Fibroblast of lung (primary cell): ENCODE data around the gene GAD1. TPM values are rescaled to one million over a fixed set of nuclear protein-coding genes. Genes with fewer than 3 reads are reported as not detected.

Experiments
- DNase-seq, 2 donors: peaks; one replicate each; pipeline versions ENCODE4 v3.0.0 to v3.0.0-alpha.2; 2010; ENCODE audit warnings: low read depth in 2 of 2
- H2AFZ ChIP-seq: 2 replicates; pipeline ENCODE4 v1.5.1; 2012; ENCODE audit warnings: low read length, control low read depth, inconsistent platforms
- H3K27ac ChIP-seq: 2 replicates; pipeline ENCODE4 v1.5.1; 2011; ENCODE audit warnings: low read length, control low read depth; ENCODE audit not compliant: insufficient read depth
- H3K27me3 ChIP-seq: 2 replicates; pipeline ENCODE4 v1.5.1; 2011; ENCODE audit warnings: mild to moderate bottlenecking, low read length; ENCODE audit not compliant: control insufficient read depth, insufficient read depth
- H3K36me3 ChIP-seq: 2 replicates; pipeline ENCODE4 v1.5.1; 2011; ENCODE audit warnings: low read length; ENCODE audit not compliant: control insufficient read depth, insufficient read depth
- H3K4me1 ChIP-seq: 2 replicates; pipeline ENCODE4 v1.5.1; 2011; ENCODE audit warnings: low read length; ENCODE audit not compliant: control insufficient read depth, insufficient read depth; ENCODE audit errors: extremely low read depth
- H3K4me2 ChIP-seq: 2 replicates; pipeline ENCODE4 v1.5.1; 2011; ENCODE audit warnings: low read length, control low read depth; ENCODE audit not compliant: insufficient read depth; ENCODE audit errors: extremely low read depth
- H3K4me3 ChIP-seq, 4 experiments: fragments of 200-600 bp in 1 of 4; sonication (generic) in 1 of 4; replicated peaks in 1 of 4; 2 replicates each; pipeline ENCODE4 v1.5.1; 2011 to 2016; ENCODE audit warnings: low read length in 4 of 4, low read depth in 3 of 4, mild to moderate bottlenecking in 3 of 4, control low read depth in 2 of 4, inconsistent platforms in 1 of 4, mixed read lengths in 1 of 4; ENCODE audit not compliant: insufficient read depth in 1 of 4; ENCODE audit errors: control extremely low read depth in 1 of 4
- H3K79me2 ChIP-seq: 2 replicates; pipeline ENCODE4 v1.5.1; 2012; ENCODE audit warnings: mild to moderate bottlenecking, low read length, inconsistent platforms; ENCODE audit not compliant: control insufficient read depth, insufficient read depth
- H3K9ac ChIP-seq: 2 replicates; pipeline ENCODE4 v1.5.1; 2011; ENCODE audit warnings: mild to moderate bottlenecking, low read length, control low read depth; ENCODE audit not compliant: insufficient read depth
- H3K9me3 ChIP-seq: 2 replicates; pipeline ENCODE4 v1.5.1; 2012; ENCODE audit warnings: low read depth, low read length; ENCODE audit not compliant: control insufficient read depth, insufficient read depth
- H4K20me1 ChIP-seq: 2 replicates; pipeline ENCODE4 v1.5.1; 2011; ENCODE audit warnings: low read length; ENCODE audit not compliant: control insufficient read depth, insufficient read depth; ENCODE audit errors: extremely low read depth
- EZH2 ChIP-seq: IDR thresholded peaks from 2 replicates; pipeline ENCODE4 v1.5.1; 2012; ENCODE audit warnings: low read length, control low read depth, mild to moderate bottlenecking; ENCODE audit errors: missing control alignments
- polyA plus RNA-seq, 2 donors: library from polyadenylated mRNA; depleted of rRNA in 1 of 2; stranded (reverse) in 1 of 2; unstranded in 1 of 2; fragments of >200 nt; gene quantifications; 2 replicates each; pipeline ENCODE4 v1.2.1, GENCODE V29; 2011 to 2012; ENCODE audit warnings: missing spikeins in 1 of 2
- total RNA-seq: library from RNA; depleted of rRNA; stranded (reverse); fragments of >200 nt; gene quantifications from 2 replicates; pipeline ENCODE4 v1.2.1, GENCODE V29; 2014
- TF ChIP-seq, protein P1 (sequence below), 2 donors: IDR thresholded peaks in 1 of 2; conservative IDR thresholded peaks in 1 of 2; 1 replicate in 1 of 2; 2 replicates in 1 of 2; pipeline ENCODE4 v1.5.1; 2011 to 2012; ENCODE audit warnings: low read length in 2 of 2, control low read depth in 1 of 2, inconsistent platforms in 1 of 2, low read depth in 1 of 2, mild to moderate bottlenecking in 1 of 2

The GAD1 gene
- total and polyA plus RNA-seq, 2 donors (not counting 1 experiment from before 2014, with no cell fraction given) = 0.12 to 0.33 TPM

DNA sequence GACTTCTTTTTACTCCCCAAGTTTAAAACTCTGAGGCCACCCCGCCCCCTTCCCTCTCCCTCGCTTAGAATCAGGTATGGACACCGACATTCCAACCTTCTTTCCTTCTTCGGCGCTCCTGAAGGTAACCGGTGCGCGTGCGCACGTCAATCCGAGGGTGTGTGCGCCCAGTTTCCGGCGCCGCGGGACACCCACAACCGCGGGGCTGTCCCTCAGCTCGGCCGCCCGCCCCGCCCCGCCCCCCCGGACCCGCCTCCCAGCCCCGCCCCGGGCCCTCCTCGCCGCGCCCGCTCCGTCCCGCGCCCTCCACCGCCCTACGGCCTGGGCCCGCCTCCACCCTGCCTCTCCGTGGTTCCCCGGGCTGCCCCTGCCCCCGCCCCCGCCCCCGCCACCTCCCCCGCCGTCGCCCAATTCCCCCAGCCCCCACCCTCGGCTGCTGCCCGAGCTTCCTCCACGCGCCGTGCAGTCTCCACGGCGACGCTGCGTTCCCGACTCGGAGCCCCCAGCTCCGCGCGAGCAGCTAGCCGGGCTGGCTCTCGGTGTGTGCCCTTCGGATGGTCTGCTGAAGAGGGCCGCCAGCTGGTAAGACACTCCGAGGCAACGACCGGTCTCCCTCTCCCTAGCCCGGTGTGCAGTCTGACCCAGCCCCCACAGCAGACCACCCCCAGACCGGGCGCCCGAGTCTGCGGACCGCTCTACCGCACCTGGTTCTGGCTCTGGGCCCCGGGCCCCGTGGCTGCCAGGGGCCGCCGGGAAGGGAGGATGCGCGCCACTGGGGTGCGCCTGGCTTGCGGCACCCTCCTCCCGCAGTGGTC is 45.9 kb upstream of the GAD1 start:
- DNase-seq = peak; percentile 54 to 62
- no peak for TF ChIP-seq EZH2
- TF ChIP-seq, protein P1, sequence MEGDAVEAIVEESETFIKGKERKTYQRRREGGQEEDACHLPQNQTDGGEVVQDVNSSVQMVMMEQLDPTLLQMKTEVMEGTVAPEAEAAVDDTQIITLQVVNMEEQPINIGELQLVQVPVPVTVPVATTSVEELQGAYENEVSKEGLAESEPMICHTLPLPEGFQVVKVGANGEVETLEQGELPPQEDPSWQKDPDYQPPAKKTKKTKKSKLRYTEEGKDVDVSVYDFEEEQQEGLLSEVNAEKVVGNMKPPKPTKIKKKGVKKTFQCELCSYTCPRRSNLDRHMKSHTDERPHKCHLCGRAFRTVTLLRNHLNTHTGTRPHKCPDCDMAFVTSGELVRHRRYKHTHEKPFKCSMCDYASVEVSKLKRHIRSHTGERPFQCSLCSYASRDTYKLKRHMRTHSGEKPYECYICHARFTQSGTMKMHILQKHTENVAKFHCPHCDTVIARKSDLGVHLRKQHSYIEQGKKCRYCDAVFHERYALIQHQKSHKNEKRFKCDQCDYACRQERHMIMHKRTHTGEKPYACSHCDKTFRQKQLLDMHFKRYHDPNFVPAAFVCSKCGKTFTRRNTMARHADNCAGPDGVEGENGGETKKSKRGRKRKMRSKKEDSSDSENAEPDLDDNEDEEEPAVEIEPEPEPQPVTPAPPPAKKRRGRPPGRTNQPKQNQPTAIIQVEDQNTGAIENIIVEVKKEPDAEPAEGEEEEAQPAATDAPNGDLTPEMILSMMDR (conservative IDR thresholded peaks at IDR 0.05 in 1 of 2, IDR thresholded peaks at IDR 0.05 in 1 of 2; ENCODE audit: low read depth in 1 of 2, low read length in 2 of 2) = no peak
- no peaks in the 10 kb centered on the region for H3K36me3 ChIP-seq
- peak overlapping the region; percentile 88 for H2AFZ ChIP-seq
- H3K4me3 ChIP-seq = peak overlapping the region; percentile 71 to 86 (median 78)
- H3K27me3 ChIP-seq = peaks cover 8% of the 10 kb centered on the region
- peak overlapping the region; percentile 96 for H3K4me2 ChIP-seq
- no peaks in the 10 kb centered on the region for H4K20me1 ChIP-seq
- peak overlapping the region; percentile 43 for H3K27ac ChIP-seq
- H3K9ac ChIP-seq = peak overlapping the region; percentile 30
- H3K79me2 ChIP-seq = no peaks in the 10 kb centered on the region
- H3K4me1 ChIP-seq = no peaks in the 10 kb centered on the region
- no peaks in the 10 kb centered on the region for H3K9me3 ChIP-seq

DNA sequence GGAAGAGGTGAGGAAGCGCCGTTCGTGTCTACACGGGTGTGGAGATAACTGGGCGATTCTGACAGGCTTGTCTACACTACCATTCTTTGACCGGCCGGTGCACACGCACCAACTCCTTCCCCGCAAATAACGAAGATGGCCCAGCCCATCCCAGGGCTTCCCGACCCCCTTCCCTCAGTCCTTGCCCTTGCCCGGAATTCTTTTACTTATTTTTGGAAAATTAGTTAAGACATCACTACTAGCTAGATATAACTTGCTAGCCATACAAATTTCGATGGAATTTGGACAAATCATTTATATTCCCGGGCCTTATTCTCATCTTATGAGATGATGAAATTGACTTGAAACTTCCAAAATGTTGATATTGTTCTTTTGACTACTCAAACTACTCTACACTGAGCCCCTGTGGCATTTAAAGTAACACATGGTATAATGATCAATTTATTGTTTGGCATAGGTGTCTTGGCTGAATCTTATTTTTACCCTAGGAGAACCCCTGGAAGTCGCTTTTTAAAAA is 45.2 kb upstream of the GAD1 start:
- peak overlapping the region; percentile 24 for H2AFZ ChIP-seq
- DNase-seq = peak in 1 of 2 donors; percentile 30
- no peak overlapping the region for H3K9ac ChIP-seq

DNA sequence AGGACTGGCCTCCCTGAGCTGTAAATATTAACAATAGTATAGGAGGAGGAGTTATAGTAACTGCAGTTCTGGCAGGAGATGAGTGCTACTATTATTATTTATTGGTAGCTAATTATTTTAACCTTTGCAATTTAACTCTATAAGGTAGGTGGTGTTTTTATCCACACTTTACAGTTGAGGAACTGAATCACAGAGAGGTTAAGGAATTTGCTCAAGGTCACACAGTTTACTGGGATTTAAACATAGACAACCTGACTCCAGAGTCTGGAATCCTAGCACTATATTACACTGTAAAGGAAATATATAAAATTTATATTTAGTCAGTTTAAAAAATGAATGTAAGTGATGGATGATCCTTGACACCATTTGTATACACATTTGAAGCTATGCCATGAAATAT is 44.4 kb upstream of the GAD1 start:
- no peak for TF ChIP-seq EZH2
- TF ChIP-seq, protein P1 (conservative IDR thresholded peaks at IDR 0.05 in 1 of 2, IDR thresholded peaks at IDR 0.05 in 1 of 2; ENCODE audit: low read depth in 1 of 2, low read length in 2 of 2) = no peak
- Histone ChIP-seq H3K9ac (no peak overlapping the region), H3K4me1 (no peaks in the 10 kb centered on the region), H4K20me1 (no peaks in the 10 kb centered on the region), H3K27me3 (peaks cover 8% of the 10 kb centered on the region), H3K9me3 (no peaks in the 10 kb centered on the region), H2AFZ (no peak overlapping the region), H3K4me3 (peak overlapping the region in 1 of 4 experiments; percentile 61), H3K36me3 (no peaks in the 10 kb centered on the region), H3K27ac (no peak overlapping the region), H3K4me2 (no peak overlapping the region), H3K79me2 (no peaks in the 10 kb centered on the region)
- no peak for DNase-seq

More for the DNA sequence above, 45.2 kb upstream of the GAD1 start:
- Histone ChIP-seq H3K4me2 (peak overlapping the region; percentile 89), H3K27ac (no peak overlapping the region), H3K27me3 (peaks cover 8% of the 10 kb centered on the region), H3K9me3 (no peaks in the 10 kb centered on the region), H3K36me3 (no peaks in the 10 kb centered on the region), H3K4me1 (no peaks in the 10 kb centered on the region), H4K20me1 (no peaks in the 10 kb centered on the region), H3K79me2 (no peaks in the 10 kb centered on the region), H3K4me3 (peak overlapping the region; percentile 50 to 69 (median 59))
- peak; percentile 74 for TF ChIP-seq EZH2
- TF ChIP-seq, protein P1 (conservative IDR thresholded peaks at IDR 0.05 in 1 of 2, IDR thresholded peaks at IDR 0.05 in 1 of 2; ENCODE audit: low read depth in 1 of 2, low read length in 2 of 2) = no peak
